HG03520 (cell line): ENCODE results near the gene FABP2.

Source experiments
- ATAC-seq: cut with Tn5 transposase; IDR thresholded peaks from one replicate; pipeline ENCODE4 v1.9.1; 2021; ENCODE audit warnings: mild to moderate bottlenecking, moderate library complexity; ENCODE audit not compliant: unreplicated experiment

Gene FABP2

GRCh38 chr4:119268466-119268865, 53.5 kb downstream of the FABP2 start:
- ATAC-seq = no peak
